Keratinocyte (primary cell): ENCODE results near the gene MED12L. TPM values are rescaled to one million over a fixed set of nuclear protein-coding genes. Genes with fewer than 3 reads are reported as not detected.
A peak's percentile ranks its signal among the peaks of the same experiment; 100 is the strongest.

Source experiments
- DNase-seq: peaks from one replicate; pipeline ENCODE4 v3.0.0-alpha.2; 2011; ENCODE audit warnings: low read depth, missing footprints, low spot score
- FAIRE-seq: peaks from 2 replicates; lab custom pipeline; 2011; peaks lifted over from hg19 to GRCh38; lab: Jason Lieb, UNC
- H2AFZ ChIP-seq: 2 replicates; pipeline ENCODE4 v1.6.0; 2012; ENCODE audit warnings: low read length, control low read depth, inconsistent platforms; ENCODE audit not compliant: control insufficient read depth
- H3K27ac ChIP-seq: 2 replicates; pipeline ENCODE4 v1.5.1; 2011; ENCODE audit warnings: low read length; ENCODE audit not compliant: control insufficient read depth, insufficient read depth
- H3K27me3 ChIP-seq: 3 replicates; pipeline ENCODE4 v1.6.0; 2011; ENCODE audit warnings: low read length; ENCODE audit not compliant: control insufficient read depth, insufficient read depth; ENCODE audit errors: extremely low read depth
- H3K36me3 ChIP-seq, 2 experiments: 2 replicates in 1 of 2; 3 replicates in 1 of 2; pipeline ENCODE4 v1.5.1; 2011; ENCODE audit warnings: low read length in 2 of 2, mild to moderate bottlenecking in 1 of 2; ENCODE audit not compliant: control insufficient read depth in 2 of 2, insufficient read depth in 2 of 2; ENCODE audit errors: extremely low read depth in 1 of 2
- H3K4me1 ChIP-seq: 3 replicates; pipeline ENCODE4 v1.5.1; 2011; ENCODE audit warnings: low read length; ENCODE audit not compliant: control insufficient read depth, insufficient read depth; ENCODE audit errors: extremely low read depth
- H3K4me2 ChIP-seq: 3 replicates; pipeline ENCODE4 v1.6.0; 2011; ENCODE audit warnings: low read depth, low read length; ENCODE audit not compliant: control insufficient read depth, insufficient read depth; ENCODE audit errors: extremely low read depth
- H3K4me3 ChIP-seq, 3 experiments: fragments of 200-600 bp in 1 of 3; sonication (generic) in 1 of 3; 2 replicates in 2 of 3; 3 replicates in 1 of 3; pipeline ENCODE4 v1.5.1; 2011 to 2016; ENCODE audit warnings: low read length in 3 of 3, mild to moderate bottlenecking in 3 of 3, control low read depth in 2 of 3, inconsistent platforms in 1 of 3, low read depth in 1 of 3, mixed read lengths in 1 of 3, mixed run types in 1 of 3, moderate library complexity in 1 of 3; ENCODE audit not compliant: control insufficient read depth in 2 of 3, insufficient read depth in 2 of 3; ENCODE audit errors: extremely low read depth in 1 of 3
- H3K79me2 ChIP-seq: 2 replicates; pipeline ENCODE4 v1.6.0; 2012; ENCODE audit warnings: low read length; ENCODE audit not compliant: control insufficient read depth, insufficient read depth
- H3K9ac ChIP-seq: 3 replicates; pipeline ENCODE4 v1.6.0; 2011; ENCODE audit warnings: low read length; ENCODE audit not compliant: control insufficient read depth, insufficient read depth; ENCODE audit errors: extremely low read depth
- H3K9me1 ChIP-seq: 3 replicates; pipeline ENCODE4 v1.6.0; 2011; ENCODE audit warnings: low read length; ENCODE audit not compliant: control insufficient read depth, insufficient read depth; ENCODE audit errors: extremely low read depth
- H3K9me3 ChIP-seq: 2 replicates; pipeline ENCODE4 v1.5.1; 2012; ENCODE audit warnings: low read depth, low read length; ENCODE audit not compliant: control insufficient read depth
- H4K20me1 ChIP-seq: 3 replicates; pipeline ENCODE4 v1.6.0; 2011; ENCODE audit warnings: low read length; ENCODE audit not compliant: control insufficient read depth, insufficient read depth; ENCODE audit errors: extremely low read depth
- EZH2 ChIP-seq: IDR thresholded peaks from one replicate; pipeline ENCODE4 v1.6.1; 2012; ENCODE audit warnings: inconsistent platforms, mild to moderate bottlenecking, low read length, moderate library complexity
- dilution Hi-C: fragments of 300-500 bp; cut with MboI; formaldehyde crosslinking; loops from one replicate; pipeline ENCODE4 v1.7.0; 2020; ENCODE audit warnings: low sequenced_read_pairs; ENCODE audit not compliant: extremely low pct_ligation_motif_present
- polyA plus RNA-seq, 5 experiments: library from polyadenylated mRNA; depleted of rRNA in 3 of 5; stranded (reverse) in 3 of 5; stranded (forward) in 1 of 5; unstranded in 1 of 5; fragments of >200 nt; gene quantifications; 1 replicate in 1 of 5; 2 replicates in 3 of 5; 3 replicates in 1 of 5; pipeline versions ENCODE4 v1.2.1 to v1.2.3, GENCODE V29; 2011 to 2012; ENCODE audit warnings: missing spikeins in 2 of 5, low read depth in 1 of 5, low replicate concordance in 1 of 5
- TF ChIP-seq, protein P1 (sequence below), 3 experiments: IDR thresholded peaks in 1 of 3; conservative IDR thresholded peaks in 1 of 3; optimal IDR thresholded peaks in 1 of 3; 2 replicates in 2 of 3; 3 replicates in 1 of 3; pipeline versions ENCODE3 to v1.5.1; 2011; ENCODE audit warnings: low read length in 3 of 3, mild to moderate bottlenecking in 3 of 3, moderate library complexity in 2 of 3, control low read depth in 1 of 3, inconsistent platforms in 1 of 3; ENCODE audit not compliant: insufficient read depth in 2 of 3; ENCODE audit errors: extremely low read depth in 1 of 3

MED12L gene
- polyA plus RNA-seq, 1 donor (not counting 4 experiments of a cell fraction or from before 2014, with no cell fraction given), result 0.04 TPM

DNA sequence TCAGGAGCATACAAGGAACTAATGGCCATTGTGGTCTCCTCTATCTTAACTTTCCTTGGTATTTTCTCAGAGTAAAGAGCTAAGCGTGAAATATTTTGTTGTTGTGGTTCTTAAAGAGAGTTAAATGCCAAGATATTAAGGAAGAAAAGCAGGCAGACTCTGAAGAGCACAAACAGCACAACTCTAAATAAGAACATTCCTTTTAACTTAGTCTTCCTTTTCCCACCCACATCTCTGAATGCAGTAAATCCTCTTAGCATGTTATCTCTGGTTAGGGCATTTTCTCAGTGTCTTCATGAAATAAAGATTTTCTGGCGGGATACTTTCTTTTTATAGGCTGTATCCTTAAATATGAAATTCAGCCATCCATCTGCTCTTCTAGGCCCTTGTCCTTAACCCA is 229.7 kb downstream of the MED12L start:
- Histone ChIP-seq H3K4me1 (peaks cover 52% of the 10 kb centered on the region), H3K9ac (peak overlapping the region; percentile 94), H3K4me3 (peak overlapping the region; percentile 75 to 93 (median 92)), H3K4me2 (peak overlapping the region; percentile 95), H3K27ac (peak overlapping the region; percentile 98), H3K9me3 (no peaks in the 10 kb centered on the region), H2AFZ (no peak overlapping the region), H4K20me1 (peaks cover 3% of the 10 kb centered on the region), H3K36me3 (peaks cover 4 to 19% of the 10 kb centered on the region in 2 experiments), H3K27me3 (no peaks in the 10 kb centered on the region), H3K9me1 (no peaks in the 10 kb centered on the region), H3K79me2 (peaks cover 63% of the 10 kb centered on the region)
- DNase-seq, result no peak
- no peak for TF ChIP-seq EZH2
- TF ChIP-seq, protein P1, sequence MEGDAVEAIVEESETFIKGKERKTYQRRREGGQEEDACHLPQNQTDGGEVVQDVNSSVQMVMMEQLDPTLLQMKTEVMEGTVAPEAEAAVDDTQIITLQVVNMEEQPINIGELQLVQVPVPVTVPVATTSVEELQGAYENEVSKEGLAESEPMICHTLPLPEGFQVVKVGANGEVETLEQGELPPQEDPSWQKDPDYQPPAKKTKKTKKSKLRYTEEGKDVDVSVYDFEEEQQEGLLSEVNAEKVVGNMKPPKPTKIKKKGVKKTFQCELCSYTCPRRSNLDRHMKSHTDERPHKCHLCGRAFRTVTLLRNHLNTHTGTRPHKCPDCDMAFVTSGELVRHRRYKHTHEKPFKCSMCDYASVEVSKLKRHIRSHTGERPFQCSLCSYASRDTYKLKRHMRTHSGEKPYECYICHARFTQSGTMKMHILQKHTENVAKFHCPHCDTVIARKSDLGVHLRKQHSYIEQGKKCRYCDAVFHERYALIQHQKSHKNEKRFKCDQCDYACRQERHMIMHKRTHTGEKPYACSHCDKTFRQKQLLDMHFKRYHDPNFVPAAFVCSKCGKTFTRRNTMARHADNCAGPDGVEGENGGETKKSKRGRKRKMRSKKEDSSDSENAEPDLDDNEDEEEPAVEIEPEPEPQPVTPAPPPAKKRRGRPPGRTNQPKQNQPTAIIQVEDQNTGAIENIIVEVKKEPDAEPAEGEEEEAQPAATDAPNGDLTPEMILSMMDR (optimal IDR thresholded peaks at IDR 0.05 in 1 of 3, IDR thresholded peaks at IDR 0.05 in 1 of 3, conservative IDR thresholded peaks at IDR 0.05 in 1 of 3; ENCODE audit: extremely low read depth in 1 of 3, insufficient read depth in 2 of 3, low read length in 3 of 3), result no peak
- FAIRE-seq, result peak; percentile 92
- dilution Hi-C loops, result no loop called here

DNA sequence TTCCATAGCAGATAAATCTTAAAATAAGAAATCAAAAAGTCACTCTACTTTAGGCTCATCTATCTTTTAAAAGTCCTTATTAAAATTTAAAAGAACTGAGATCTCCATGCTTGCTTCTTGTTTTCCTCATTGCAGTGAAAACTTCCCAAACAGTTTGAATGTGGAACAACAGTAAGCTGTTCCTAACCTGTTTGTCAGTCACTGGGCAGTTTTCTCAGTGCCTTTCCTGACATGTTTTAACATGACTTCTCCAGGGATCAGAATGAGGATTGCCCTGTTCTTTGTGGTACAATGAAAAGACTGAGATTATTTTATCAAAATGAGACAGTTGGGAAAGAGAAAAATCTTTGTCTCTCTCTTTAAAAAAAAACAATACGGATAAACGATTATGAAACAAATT is 230.4 kb downstream of the MED12L start:
- Histone ChIP-seq H3K9me3 (no peaks in the 10 kb centered on the region), H3K4me3 (peak overlapping the region; percentile 75 to 93 (median 92)), H3K36me3 (peaks cover 4 to 16% of the 10 kb centered on the region in 2 experiments), H3K79me2 (peaks cover 56% of the 10 kb centered on the region), H3K9ac (peak overlapping the region; percentile 94), H3K27ac (peak overlapping the region; percentile 98), H3K9me1 (no peaks in the 10 kb centered on the region), H3K27me3 (no peaks in the 10 kb centered on the region), H3K4me2 (peak overlapping the region; percentile 95), H4K20me1 (peaks cover 3% of the 10 kb centered on the region), H2AFZ (no peak overlapping the region), H3K4me1 (peaks cover 56% of the 10 kb centered on the region)
- TF ChIP-seq EZH2, result no peak
- TF ChIP-seq, protein P1 (optimal IDR thresholded peaks at IDR 0.05 in 1 of 3, IDR thresholded peaks at IDR 0.05 in 1 of 3, conservative IDR thresholded peaks at IDR 0.05 in 1 of 3; ENCODE audit: extremely low read depth in 1 of 3, insufficient read depth in 2 of 3, low read length in 3 of 3), result no peak
- dilution Hi-C loops, result no loop called here
- peak; percentile 91 for FAIRE-seq
- DNase-seq, result no peak
